Measurements from ENCODE around the gene PSPN.
A peak's percentile ranks its signal among the peaks of the same experiment; 100 is the strongest.
"Not testable (repeated sequence)": the region's sequence is repeated elsewhere in the genome, so short reads cannot be mapped to it uniquely, and the experiment has no call there.

PSPN gene

GRCh38 chr19:6406401-6406800 is 30.7 kb upstream of the PSPN start:
- no peak for DNase-seq (ENCODE audit: low read depth)
- H3K4me3 ChIP-seq (ENCODE audit: low read depth, low read length): no peak overlapping the region

GRCh38 chr19:6402837-6403608 is 27.3 kb upstream of the PSPN start:
- no peak overlapping the region for H3K4me3 ChIP-seq (ENCODE audit: low read depth, low read length)
- peak; percentile 60 for DNase-seq (ENCODE audit: low read depth)

- DNase-seq (ENCODE audit: low read depth): no peak
Measured at GRCh38 chr19:6402058-6402457, 26.3 kb upstream of the PSPN start.

GRCh38 chr19:6400062-6400944 is 24.6 kb upstream of the PSPN start:
- not testable (repeated sequence) for DNase-seq (ENCODE audit: low read depth); H3K4me3 ChIP-seq (ENCODE audit: low read depth, low read length)

More at GRCh38 chr19:6402058-6402457, 26.3 kb upstream of the PSPN start:
- H3K4me3 ChIP-seq (ENCODE audit: low read depth, low read length): no peak overlapping the region

GRCh38 chr19:6396305-6396704 is 20.6 kb upstream of the PSPN start:
- no peak for DNase-seq (ENCODE audit: low read depth)
- no peak overlapping the region for H3K4me3 ChIP-seq (ENCODE audit: low read depth, low read length)

- no peak overlapping the region for H3K4me3 ChIP-seq (ENCODE audit: low read depth, low read length)
- no peak for DNase-seq (ENCODE audit: low read depth)
Measured at GRCh38 chr19:6394831-6395230, 19.1 kb upstream of the PSPN start.

GRCh38 chr19:6393983-6394412 is 18.3 kb upstream of the PSPN start:
- H3K4me3 ChIP-seq (ENCODE audit: low read depth, low read length): peak overlapping the region; percentile 88
- no peak for DNase-seq (ENCODE audit: low read depth)

- peak within 1 kb of the TSS; percentile 88 for H3K4me3 ChIP-seq (ENCODE audit: low read depth, low read length)
Measured at GRCh38 chr19:6393074-6393982, 17.6 kb upstream of the PSPN start, which contains the start of gene GTF2F1. Gene GTF2F1 (minus strand): TSS chr19:6393164. CDS start chr19:6392995, 169 bp downstream.

GRCh38 chr19:6392221-6393073 is 16.7 kb upstream of the PSPN start:
- peak overlapping the region; percentile 88 for H3K4me3 ChIP-seq (ENCODE audit: low read depth, low read length)
- DNase-seq (ENCODE audit: low read depth): no peak

More at GRCh38 chr19:6393074-6393982, 17.6 kb upstream of the PSPN start, which contains the start of gene GTF2F1:
- DNase-seq (ENCODE audit: low read depth): peak; percentile 92

- DNase-seq (ENCODE audit: low read depth): no peak
- H3K4me3 ChIP-seq (ENCODE audit: low read depth, low read length): no peak overlapping the region
Measured at GRCh38 chr19:6387372-6387771, 11.6 kb upstream of the PSPN start.

- H3K4me3 ChIP-seq (ENCODE audit: low read depth, low read length): no peak overlapping the region
- DNase-seq (ENCODE audit: low read depth): no peak
Measured at GRCh38 chr19:6384381-6384780, 8.6 kb upstream of the PSPN start.

- no peak overlapping the region for H3K4me3 ChIP-seq (ENCODE audit: low read depth, low read length)
- DNase-seq (ENCODE audit: low read depth): no peak
Measured at GRCh38 chr19:6383188-6383587, 7.5 kb upstream of the PSPN start.

GRCh38 chr19:6381030-6381750 is 5.5 kb upstream of the PSPN start:
- no peak overlapping the region for H3K4me3 ChIP-seq (ENCODE audit: low read depth, low read length)
- no peak for DNase-seq (ENCODE audit: low read depth)

- DNase-seq (ENCODE audit: low read depth): no peak
- no peak overlapping the region for H3K4me3 ChIP-seq (ENCODE audit: low read depth, low read length)
Measured at GRCh38 chr19:6379744-6380143, 4.0 kb upstream of the PSPN start.

- no peak for DNase-seq (ENCODE audit: low read depth)
- H3K4me3 ChIP-seq (ENCODE audit: low read depth, low read length): no peak overlapping the region
Measured at GRCh38 chr19:6378486-6378885, 2.8 kb upstream of the PSPN start.

GRCh38 chr19:6378041-6378440 is 2.3 kb upstream of the PSPN start:
- DNase-seq (ENCODE audit: low read depth): no peak
- H3K4me3 ChIP-seq (ENCODE audit: low read depth, low read length): no peak overlapping the region

GRCh38 chr19:6376512-6377190 is 918 bp upstream of the PSPN start:
- H3K4me3 ChIP-seq (ENCODE audit: low read depth, low read length): no peak overlapping the region
- no peak for DNase-seq (ENCODE audit: low read depth)
